ENCODE data around the gene NRL.

NRL gene

GRCh38 chr14:24136684-24137528 is 22.2 kb upstream of the NRL start:
- Histone ChIP-seq H3F3A (ENCODE audit: insufficient read depth, low read length) (no peaks in the 10 kb centered on the region), H3K9me2 (ENCODE audit: low read depth, low read length) (no peaks in the 10 kb centered on the region), H3K27me3 (ENCODE audit: insufficient read depth, low read length) (no peaks in the 10 kb centered on the region), H3K9ac (ENCODE audit: low read length) (peak overlapping the region; percentile 94), H3K79me2 (ENCODE audit: insufficient read depth, low read length) (peaks cover 14% of the 10 kb centered on the region), H3K4me3 (ENCODE audit: low read depth, low read length, poor library complexity, severe bottlenecking) (peak overlapping the region; percentile 98), H3K4me1 (ENCODE audit: insufficient read depth, low read length, severe bottlenecking) (peaks cover 42% of the 10 kb centered on the region), H3K27ac (ENCODE audit: low read depth, low read length, poor library complexity, severe bottlenecking) (peak overlapping the region; percentile 48), H3K9me3 (ENCODE audit: low read length) (no peaks in the 10 kb centered on the region), H3K36me3 (ENCODE audit: insufficient read depth, low read length) (peaks cover 28% of the 10 kb centered on the region), H2AFZ (ENCODE audit: low read length) (no peak overlapping the region), H3K4me2 (ENCODE audit: low read length) (peak overlapping the region; percentile 78), H4K20me1 (ENCODE audit: insufficient read depth, low read length) (no peaks in the 10 kb centered on the region)
- TF ChIP-seq EZH2 (IDR thresholded peaks at IDR 0.05; ENCODE audit: borderline replicate concordance, low read length) (no peak), CTCF (IDR thresholded peaks at IDR 0.05; ENCODE audit: low read length) (no peak)

- peak within 1 kb of the TSS; percentile 78 for H3K4me2 ChIP-seq (ENCODE audit: low read length)
- no peaks in the 10 kb centered on the region for H4K20me1 ChIP-seq (ENCODE audit: insufficient read depth, low read length)
- H3K9me2 ChIP-seq (ENCODE audit: low read depth, low read length) = no peaks in the 10 kb centered on the region
- H3F3A ChIP-seq (ENCODE audit: insufficient read depth, low read length) = no peaks in the 10 kb centered on the region
- H3K79me2 ChIP-seq (ENCODE audit: insufficient read depth, low read length) = peaks cover 14% of the 10 kb centered on the region
- H3K4me1 ChIP-seq (ENCODE audit: insufficient read depth, low read length, severe bottlenecking) = peaks cover 41% of the 10 kb centered on the region
- H3K27me3 ChIP-seq (ENCODE audit: insufficient read depth, low read length) = no peaks in the 10 kb centered on the region
- H3K36me3 ChIP-seq (ENCODE audit: insufficient read depth, low read length) = peaks cover 28% of the 10 kb centered on the region
- H3K9ac ChIP-seq (ENCODE audit: low read length) = peak within 1 kb of the TSS; percentile 94
- H3K4me3 ChIP-seq (ENCODE audit: low read depth, low read length, poor library complexity, severe bottlenecking) = peak within 1 kb of the TSS; percentile 98
- H3K9me3 ChIP-seq (ENCODE audit: low read length) = no peaks in the 10 kb centered on the region
- H2AFZ ChIP-seq (ENCODE audit: low read length) = no peak within 1 kb of the TSS; the same call in 1 of the 2 replicates
- TF ChIP-seq EZH2 (IDR thresholded peaks at IDR 0.05; ENCODE audit: borderline replicate concordance, low read length) (no peak), CTCF (IDR thresholded peaks at IDR 0.05; ENCODE audit: low read length) (no peak)
- peak within 1 kb of the TSS; percentile 48 for H3K27ac ChIP-seq (ENCODE audit: low read depth, low read length, poor library complexity, severe bottlenecking)
Observed at GRCh38 chr14:24135834-24136683, 21.3 kb upstream of the NRL start, which contains the start of gene PSME1. TSS of gene PSME1 (plus strand) at chr14:24136194. CDS start at chr14:24136263, 69 bp downstream.

- H3K27ac ChIP-seq (ENCODE audit: low read depth, low read length, poor library complexity, severe bottlenecking) = no peak overlapping the region
- H3K4me1 ChIP-seq (ENCODE audit: insufficient read depth, low read length, severe bottlenecking) = peaks cover 41% of the 10 kb centered on the region
- H3K9ac ChIP-seq (ENCODE audit: low read length) = peak overlapping the region; percentile 94
Observed at GRCh38 chr14:24135584-24135833, 20.8 kb upstream of the NRL start.

More at GRCh38 chr14:24135584-24135833, 20.8 kb upstream of the NRL start:
- Histone ChIP-seq H3K9me3 (ENCODE audit: low read length) (no peaks in the 10 kb centered on the region), H3K4me2 (ENCODE audit: low read length) (peak overlapping the region; percentile 78), H4K20me1 (ENCODE audit: insufficient read depth, low read length) (no peaks in the 10 kb centered on the region), H3K9me2 (ENCODE audit: low read depth, low read length) (no peaks in the 10 kb centered on the region), H3K27me3 (ENCODE audit: insufficient read depth, low read length) (no peaks in the 10 kb centered on the region), H3K79me2 (ENCODE audit: insufficient read depth, low read length) (peaks cover 9% of the 10 kb centered on the region), H3K36me3 (ENCODE audit: insufficient read depth, low read length) (peaks cover 28% of the 10 kb centered on the region), H3K4me3 (ENCODE audit: low read depth, low read length, poor library complexity, severe bottlenecking) (peak overlapping the region; percentile 98), H3F3A (ENCODE audit: insufficient read depth, low read length) (no peaks in the 10 kb centered on the region), H2AFZ (ENCODE audit: low read length) (no peak overlapping the region; the same call in 1 of the 2 replicates)
- no peak for TF ChIP-seq EZH2 (IDR thresholded peaks at IDR 0.05; ENCODE audit: borderline replicate concordance, low read length)
- no peak for TF ChIP-seq CTCF (IDR thresholded peaks at IDR 0.05; ENCODE audit: low read length)
